Posterior vena cava (tissue), 2 donors: Measurements from ENCODE around the gene CECR2. TPM values are rescaled to one million over a fixed set of nuclear protein-coding genes. Genes with fewer than 3 reads are reported as not detected.

Experiments
- DNase-seq: peaks from one replicate; pipeline ENCODE4 v3.0.0-alpha.2; 2020; ENCODE audit warnings: low spot score
- intact Hi-C, 2 donors: fragments of 100-400 bp; cut with DNase I; formaldehyde crosslinking; loops; one replicate each; pipeline versions ENCODE4 v1.14.1 to v1.14.2; 2022 to 2023
- total RNA-seq, 2 donors: library from RNA; stranded (reverse); fragmentation: NEBNext Ultra II Directional; extraction: Animal tissue kit (Norgen Biotek cat#: 25700); gene quantifications; one replicate each; pipeline ENCODE4 v1.2.1, GENCODE V29; 2021
- donor health status: DM: yes; HTN: yes; CAD: no.
- donor health status: DM: yes; HTN: yes; CAD: no.

CECR2 gene
- total RNA-seq, 2 donors from 2014 or later, result 0.24 to 0.56 TPM

DNA sequence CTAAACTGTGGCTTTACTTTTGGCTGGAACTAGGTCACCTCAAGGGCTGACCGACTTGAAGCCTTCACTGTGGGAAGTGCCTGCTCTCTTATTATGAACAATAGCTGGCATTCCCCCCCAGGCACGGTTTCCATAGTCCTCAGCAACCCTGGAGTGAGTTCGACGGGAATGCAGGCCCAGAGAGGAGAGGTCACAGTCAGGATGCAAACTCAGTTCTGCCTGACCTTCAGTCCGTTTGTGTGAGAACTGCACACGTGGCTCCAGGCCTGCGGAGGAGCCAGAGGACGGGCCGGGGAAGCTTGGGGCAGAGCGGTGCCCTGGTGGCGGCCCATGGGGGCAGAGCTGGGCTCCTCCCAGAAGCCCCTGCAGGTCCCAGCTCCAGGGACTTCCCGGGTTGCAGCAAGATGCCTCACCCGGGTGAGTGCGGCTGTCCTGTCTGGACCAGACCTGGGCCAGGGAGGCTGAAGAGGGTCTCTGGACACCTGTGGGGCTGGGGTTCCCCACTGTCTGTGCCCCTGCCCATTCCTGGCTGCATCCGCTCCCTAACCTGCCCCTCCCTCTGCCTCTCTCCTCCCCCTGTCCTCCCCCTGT, 211.3 kb downstream of the CECR2 start:
- DNase-seq, result peak; percentile 69
- intact Hi-C loops, result no loop called here

DNA sequence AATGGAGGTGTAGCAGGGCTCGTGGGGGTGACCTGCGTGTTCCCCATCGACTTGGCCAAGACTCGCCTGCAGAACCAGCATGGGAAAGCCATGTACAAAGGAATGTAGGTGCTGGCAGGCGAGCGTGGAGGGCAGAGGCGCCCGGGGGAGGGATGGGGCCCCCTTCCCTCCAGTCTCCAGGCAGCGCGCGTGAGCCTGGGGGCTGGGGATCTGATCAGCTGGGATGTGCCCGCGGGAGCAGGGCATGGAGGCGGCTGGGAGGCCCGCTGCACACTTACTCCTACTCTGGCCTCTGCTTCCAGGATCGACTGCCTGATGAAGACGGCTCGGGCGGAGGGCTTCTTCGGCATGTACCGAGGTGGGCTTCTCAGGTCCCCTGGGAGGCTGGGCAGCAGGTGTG, 211.8 kb downstream of the CECR2 start:
- intact Hi-C loops, result no loop called here
- DNase-seq, result peak; percentile 57

DNA sequence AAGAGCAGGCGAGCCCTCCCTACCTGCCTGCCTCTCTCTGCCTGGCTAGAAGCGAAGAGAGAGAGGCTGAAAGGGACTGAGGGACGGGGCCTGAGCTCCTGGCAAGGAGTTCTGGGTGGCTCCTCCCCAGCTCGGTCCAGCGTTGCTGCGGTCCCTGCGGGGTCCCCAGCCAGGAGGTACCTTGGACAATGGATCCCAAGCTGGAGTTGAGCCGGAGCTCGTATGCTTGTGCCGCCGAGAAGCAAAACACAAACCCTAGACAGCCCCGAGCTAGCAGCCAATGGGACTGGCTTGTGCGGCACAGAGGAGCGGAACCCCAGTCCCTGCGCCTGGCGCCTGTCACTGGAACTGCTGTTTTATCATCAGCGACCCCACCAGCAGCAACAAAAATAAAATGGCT, 212.4 kb downstream of the CECR2 start:
- peak; percentile 52 for DNase-seq
- intact Hi-C loops, result no loop called here

DNA sequence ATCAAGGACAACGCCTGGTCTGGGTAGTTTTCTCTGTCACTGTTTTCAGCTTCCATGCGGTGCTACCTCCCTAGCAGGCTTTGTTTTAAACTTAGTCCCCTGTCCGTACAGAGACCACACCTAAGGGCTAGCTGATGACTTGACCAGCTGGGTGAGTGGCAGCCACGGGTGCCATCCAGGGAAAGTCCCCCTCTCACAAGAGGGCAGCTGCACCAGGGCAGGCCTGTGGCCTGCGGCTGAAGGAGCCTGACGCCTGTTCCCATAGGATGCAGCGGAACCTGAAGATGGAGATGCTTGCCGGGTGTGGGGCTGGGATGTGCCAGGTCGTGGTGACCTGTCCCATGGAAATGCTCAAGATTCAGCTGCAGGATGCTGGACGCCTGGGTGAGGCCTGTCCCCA, 213.9 kb downstream of the CECR2 start:
- intact Hi-C loops, result no loop called here
- peak; percentile 52 for DNase-seq

DNA sequence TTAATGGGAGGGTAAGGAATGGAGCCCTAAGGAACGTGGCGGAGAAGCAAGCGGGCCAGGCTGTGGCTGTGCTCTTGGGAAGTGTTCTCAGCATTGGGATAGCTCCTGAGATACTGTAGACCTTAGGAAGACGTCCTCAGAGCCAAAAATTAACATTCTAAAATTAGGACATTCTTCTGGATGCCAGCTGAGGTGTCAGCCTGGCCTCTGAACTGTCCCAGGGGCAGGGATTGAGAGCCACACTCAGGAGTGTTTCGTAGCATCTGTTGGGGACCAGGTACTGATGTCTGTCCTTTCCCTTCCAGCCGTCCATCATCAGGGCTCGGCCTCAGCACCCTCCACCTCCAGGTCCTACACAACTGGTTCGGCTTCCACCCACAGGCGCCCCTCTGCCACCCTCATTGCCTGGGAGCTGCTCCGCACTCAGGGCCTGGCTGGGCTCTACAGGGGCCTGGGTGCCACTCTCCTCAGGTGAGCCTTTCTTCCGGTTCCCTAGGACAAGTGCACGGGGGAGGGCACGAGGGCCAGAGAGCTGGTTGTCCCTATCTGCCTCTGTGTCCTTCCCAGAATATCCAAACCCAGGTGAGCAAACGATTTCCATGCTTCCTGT, 217.7 kb downstream of the CECR2 start:
- DNase-seq, result peak; percentile 53
- intact Hi-C loops, result no loop called here

DNA sequence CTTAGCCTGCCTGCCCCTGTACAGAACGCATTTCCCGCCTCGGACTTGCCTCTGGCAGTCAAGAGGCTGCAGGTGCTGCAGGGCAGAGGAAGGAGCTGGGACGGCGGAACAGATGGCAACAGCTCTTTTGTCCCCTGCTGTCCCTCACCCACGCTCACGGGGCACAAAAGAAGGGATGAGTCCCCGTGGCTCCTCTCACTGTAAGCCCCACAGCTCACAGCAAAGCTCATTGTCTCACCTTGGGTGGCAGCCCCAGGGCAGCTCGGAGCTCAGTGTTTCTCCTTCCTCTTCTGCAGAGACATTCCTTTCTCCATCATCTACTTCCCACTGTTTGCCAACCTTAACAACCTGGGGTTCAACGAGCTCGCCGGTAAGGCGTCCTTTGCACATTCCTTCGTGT, 218.4 kb downstream of the CECR2 start:
- DNase-seq, result peak; percentile 59
- intact Hi-C loops, result no loop called here

DNA sequence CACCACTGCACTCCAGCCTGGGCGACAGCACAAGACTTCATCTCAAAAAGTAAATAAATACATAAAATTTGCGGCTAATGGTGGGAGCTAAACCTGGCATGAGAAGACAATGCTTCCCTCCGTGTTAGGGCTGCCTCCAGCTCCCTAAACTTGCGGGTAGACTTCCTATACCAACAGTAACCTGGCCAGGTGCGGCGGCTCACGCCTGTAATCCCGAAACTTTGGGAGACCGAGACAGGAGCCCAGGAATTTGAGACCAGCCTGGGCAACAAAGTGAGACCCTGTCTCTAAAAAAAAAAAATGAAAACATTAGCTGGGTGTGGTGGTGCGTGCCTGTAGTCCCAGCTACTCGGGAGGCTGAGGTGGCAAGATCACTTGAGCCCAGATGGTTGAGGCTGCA, 219.3 kb downstream of the CECR2 start:
- DNase-seq, result peak; percentile 44

DNA sequence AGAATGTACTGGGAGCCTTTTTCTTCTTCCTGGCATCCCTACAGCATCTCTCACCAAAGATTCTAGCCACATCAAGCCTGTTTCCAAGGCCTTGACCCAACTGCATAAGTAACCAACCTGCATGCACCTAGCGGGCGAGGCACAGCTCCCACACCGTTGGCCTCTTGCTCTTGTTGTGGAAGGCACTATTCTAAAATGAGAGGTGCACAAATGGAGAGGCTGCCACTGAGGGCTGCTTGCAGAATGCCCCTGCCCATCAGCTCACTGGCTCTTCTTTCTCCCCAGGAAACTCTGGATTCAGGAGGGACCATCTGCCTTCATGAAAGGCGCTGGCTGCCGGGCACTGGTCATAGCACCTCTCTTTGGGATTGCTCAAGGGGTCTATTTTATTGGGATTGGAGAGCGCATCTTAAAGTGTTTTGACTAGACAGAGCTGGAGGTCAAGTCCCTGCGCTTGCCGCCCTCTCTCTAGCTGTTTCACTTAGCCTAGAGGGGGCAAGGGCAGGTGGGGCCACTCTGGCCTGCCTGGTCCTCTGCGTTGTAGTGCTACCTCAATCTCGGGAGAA, 220.6 kb downstream of the CECR2 start:
- intact Hi-C loops, result no loop called here
- peak; percentile 58 for DNase-seq

More for the DNA sequence above, 219.3 kb downstream of the CECR2 start:
- intact Hi-C loops, result no loop called here

DNA sequence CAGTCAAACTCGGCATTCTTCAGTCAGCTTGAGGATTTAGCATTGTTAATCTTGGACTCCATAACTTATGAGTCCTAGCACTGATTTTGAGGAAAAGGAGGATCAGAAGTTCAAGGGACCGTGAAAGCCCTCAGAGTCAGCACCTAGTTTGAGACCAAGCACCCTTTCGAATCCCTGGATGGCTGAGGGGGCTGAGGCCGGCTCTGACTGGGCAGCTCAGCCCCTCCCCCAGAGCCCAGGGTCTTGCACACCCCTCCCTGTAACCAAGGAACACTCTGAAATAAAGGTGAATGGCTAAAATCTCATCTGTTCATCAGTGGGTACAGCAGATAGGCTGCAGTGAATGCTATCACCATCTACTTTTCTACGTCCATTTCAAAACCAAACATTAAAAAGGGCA, 221.3 kb downstream of the CECR2 start:
- intact Hi-C loops, result no loop called here
- DNase-seq, result peak; percentile 37

DNA sequence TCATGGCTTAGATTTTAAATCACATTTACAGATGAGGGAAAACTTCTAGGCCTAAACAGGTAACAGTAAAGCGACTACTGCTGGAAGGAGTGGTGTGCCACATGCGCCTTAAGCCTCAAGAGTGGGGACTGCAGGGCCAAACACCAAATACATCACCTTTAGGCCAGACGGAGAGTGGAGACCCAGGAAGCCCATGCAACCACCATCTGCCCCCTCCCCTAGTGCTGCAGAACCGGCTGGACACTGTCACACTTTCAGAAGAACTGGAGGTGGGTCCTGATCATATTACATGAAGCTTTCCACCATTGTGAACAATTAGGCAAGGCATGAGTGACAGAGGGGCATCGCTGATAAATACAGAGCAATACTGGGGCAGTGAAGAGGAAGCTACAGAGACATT, 222.9 kb downstream of the CECR2 start:
- intact Hi-C loops, result no loop called here
- DNase-seq, result peak; percentile 40

DNA sequence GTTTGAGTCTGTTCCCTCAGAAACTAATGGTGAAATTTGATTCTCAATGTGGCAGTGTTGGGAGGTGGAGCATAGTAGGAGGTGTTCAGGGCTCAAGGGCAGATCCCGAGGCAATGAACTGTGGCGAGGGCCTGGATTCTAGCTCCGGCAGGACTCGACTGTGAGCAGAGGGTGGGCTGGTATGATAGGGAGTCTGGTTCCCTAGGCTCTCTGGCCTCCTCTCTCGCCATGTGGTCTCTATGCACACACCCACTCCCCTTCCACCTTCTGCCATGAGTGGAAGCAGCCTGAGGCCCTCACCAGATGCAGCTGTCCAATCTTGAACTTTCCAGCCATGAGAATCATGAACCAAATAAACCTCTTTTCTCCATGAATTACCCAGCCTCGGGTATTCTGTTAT, 227.0 kb downstream of the CECR2 start:
- peak; percentile 20 for DNase-seq
- intact Hi-C loops, result no loop called here

DNA sequence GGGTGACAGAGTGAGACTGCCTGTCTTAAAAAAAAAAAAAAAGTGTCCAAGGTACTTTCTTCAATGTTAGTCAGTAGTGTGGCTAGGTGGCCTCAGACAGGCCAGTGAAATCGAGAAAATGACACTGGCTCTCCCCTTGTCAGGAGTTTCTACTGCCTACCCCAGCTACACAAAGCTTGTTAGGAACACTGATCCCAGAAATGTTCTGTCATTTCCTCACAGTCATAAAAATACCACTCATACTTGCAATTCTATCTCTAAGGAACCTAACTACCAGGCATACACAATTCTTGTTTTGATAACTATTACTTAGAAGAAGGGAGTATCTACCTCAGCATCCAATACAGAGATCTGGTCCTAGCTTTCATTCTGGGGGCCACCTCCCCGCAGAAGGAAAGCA, 228.0 kb downstream of the CECR2 start:
- DNase-seq, result no peak
- intact Hi-C loops, result no loop called here

DNA sequence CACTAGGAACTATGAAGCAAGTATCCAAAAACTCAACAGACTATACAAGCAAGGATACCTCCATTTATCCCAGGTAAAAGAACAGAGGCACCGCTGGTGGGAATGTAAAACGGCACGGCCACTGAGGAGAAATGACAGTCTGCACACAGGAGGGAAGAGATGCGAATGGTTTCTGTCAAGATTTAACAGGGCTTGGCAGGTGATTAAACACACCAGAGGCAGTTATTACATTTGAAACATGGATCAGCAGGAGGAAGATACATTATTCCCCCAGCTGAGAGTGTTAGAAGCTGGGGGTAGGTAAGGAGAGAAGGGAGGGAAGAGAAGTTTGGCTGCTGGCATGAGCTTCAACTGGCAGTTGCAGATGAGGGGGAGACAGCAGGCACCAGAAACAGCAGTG, 229.1 kb downstream of the CECR2 start:
- intact Hi-C loops, result no loop called here
- DNase-seq, result no peak

DNA sequence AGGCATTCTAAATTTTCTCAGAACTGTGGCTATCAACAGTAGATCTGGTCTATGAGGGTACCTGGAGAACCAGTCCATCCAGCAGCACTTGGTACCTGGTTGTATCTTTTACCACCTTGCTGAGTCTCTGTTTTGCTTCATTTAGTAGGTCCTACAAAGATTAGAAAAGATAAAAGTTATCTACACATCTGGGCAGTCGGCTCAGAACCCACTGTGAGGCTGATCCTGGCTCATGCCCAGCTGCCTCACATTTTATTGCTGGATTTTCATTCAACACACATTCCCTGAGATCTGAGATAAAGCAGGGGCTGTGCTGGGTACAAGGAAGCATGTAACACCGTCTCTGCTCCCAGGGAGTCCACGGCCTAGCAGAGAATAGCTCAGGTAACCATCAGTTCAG, 231.8 kb downstream of the CECR2 start:
- intact Hi-C loops, result no loop called here
- no peak for DNase-seq

DNA sequence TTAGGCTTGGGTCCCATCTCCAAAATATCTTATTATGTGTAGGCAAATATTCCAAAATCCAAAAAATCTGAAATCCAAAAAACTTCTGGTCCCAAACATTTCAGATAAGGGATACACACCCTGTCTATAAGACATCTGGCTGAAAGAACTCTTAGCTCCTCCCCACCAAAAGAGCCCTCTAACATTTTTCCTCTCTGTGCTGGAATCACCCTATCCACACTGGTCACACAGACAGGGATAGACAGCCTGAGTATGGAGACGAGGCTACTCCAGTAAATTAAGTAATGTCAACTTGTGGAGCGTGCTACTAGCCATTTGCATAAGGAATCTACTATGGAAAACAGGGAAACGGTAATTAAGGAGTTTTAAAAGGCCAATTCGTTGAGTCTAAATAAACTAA, 234.4 kb downstream of the CECR2 start:
- no peak for DNase-seq
- intact Hi-C loops, result no loop called here

DNA sequence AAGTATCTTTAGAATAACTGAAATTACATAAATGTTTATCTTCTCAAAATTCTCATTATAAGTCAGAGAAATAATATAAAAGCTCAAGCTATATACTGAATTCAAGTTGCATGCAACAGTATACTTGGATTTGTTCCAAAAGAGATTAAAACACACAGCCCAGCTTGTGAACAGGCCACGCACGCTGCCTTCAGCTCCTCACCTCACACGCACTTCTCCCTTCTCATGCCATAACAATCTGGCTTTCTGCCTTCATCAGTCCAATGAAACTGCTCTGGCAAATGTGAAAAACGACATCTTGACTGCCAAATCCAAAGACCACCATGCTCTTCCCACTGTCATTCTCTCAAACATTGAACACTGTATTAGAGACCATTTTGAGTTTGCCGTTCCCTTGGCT, 237.2 kb downstream of the CECR2 start:
- DNase-seq, result no peak
- intact Hi-C loops, result no loop called here

Other genes with a start within 250 kb of the CECR2 start
- under 1 TPM; 0.38 to 0.74 TPM for gene TMEM121B, start 248.1 kb upstream of the CECR2 start, total RNA-seq
- 10 to 100 TPM; 19.6 to 19.9 TPM for gene HDHD5, start 210.2 kb upstream of the CECR2 start, total RNA-seq
- 10 to 100 TPM in 1 of 2 donors, 1 to 10 TPM in 1; 7.4 to 11.8 TPM for gene ADA2, start 150.0 kb upstream of the CECR2 start, total RNA-seq
- gene SLC25A18, start 194.0 kb downstream of the CECR2 start, total RNA-seq, result 1 to 10 TPM in 1 of 2 donors, under 1 TPM in 1; 0.76 to 1.2 TPM